Jurkat, Clone E6-1 (cell line): Measurements from ENCODE around the gene MRPL52.

ENCODE experiments used
- DNase-seq: peaks from one replicate; pipeline ENCODE4 v3.0.0-alpha.2; 2011; ENCODE audit warnings: low read depth, low spot score
- H3K4me3 ChIP-seq: 2 replicates; pipeline ENCODE4 v1.5.1; 2011; ENCODE audit warnings: mild to moderate bottlenecking, low read length, control low read depth, moderate library complexity

Gene MRPL52

DNA sequence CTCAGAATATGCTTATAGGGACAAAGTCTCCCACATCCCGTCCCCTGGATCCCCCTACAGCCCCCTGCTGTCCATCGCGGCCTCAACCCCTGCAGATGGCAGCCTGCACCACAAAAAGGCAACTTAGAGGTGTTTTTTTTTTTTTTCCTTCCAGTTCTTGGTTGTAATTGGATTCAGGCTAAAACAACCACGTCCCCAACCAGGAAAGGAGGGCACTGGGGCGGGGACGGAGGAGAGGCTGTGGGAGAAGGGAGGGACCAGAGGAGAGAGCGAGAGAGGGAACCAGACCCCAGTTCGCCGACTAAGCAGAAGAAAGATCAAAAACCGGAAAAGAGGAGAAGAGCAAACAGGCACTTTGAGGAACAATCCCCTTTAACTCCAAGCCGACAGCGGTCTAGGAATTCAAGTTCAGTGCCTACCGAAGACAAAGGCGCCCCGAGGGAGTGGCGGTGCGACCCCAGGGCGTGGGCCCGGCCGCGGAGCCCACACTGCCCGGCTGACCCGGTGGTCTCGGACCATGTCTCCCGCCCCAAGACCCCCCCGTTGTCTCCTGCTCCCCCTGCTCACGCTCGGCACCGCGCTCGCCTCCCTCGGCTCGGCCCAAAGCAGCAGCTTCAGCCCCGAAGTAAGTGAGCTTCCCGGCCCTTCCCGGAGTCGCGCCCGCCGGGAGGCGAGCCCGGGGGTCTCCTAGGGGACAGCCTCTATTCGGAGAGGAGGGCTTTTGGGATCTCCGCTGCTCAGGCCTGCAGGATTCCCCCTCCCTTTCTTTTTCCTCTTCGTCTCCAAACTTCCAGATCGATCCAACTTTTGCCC, 6.8 kb downstream of the MRPL52 start, which contains the start of gene MMP14:
TSS of gene MMP14 (plus strand) at position 285 of the 813 bp plus-strand sequence. CDS start at position 518, 233 bp downstream.
- DNase-seq, result no peak

DNA sequence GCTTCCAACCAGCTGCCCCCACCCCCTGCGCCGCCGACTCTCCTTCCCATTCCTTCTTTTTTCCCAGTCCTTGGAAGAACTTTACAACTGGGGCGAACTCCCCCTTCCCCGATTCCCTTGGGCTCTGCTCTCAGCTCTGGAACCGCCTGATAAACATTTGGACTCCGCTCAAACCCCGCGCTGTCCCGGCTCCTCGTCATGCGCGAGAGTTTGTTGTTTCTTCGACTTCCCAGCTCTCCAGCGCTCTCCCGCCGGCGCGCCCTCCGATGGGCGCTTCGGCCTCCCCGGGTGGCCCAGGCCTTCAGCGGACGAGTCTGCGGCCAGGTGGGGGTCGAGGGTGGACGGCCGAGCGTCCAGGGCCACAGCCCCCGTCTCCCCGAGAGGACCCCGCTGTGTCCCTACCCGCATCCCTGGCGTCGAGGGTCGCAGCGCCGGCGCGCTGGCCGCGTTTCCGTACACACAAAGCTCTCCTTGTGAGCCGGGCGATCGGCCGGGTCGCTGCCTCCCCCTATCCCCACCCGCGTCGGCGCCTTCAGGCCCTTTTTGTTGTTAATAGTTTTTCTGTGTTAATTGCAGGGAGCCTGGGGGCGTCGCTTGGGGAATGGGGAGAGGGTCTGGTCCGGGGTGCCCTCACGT, 7.5 kb downstream of the MRPL52 start:
- no peak for DNase-seq
- no peak overlapping the region for H3K4me3 ChIP-seq

More for the DNA sequence above, 6.8 kb downstream of the MRPL52 start, which contains the start of gene MMP14:
- H3K4me3 ChIP-seq, result no peak within 1 kb of the TSS

DNA sequence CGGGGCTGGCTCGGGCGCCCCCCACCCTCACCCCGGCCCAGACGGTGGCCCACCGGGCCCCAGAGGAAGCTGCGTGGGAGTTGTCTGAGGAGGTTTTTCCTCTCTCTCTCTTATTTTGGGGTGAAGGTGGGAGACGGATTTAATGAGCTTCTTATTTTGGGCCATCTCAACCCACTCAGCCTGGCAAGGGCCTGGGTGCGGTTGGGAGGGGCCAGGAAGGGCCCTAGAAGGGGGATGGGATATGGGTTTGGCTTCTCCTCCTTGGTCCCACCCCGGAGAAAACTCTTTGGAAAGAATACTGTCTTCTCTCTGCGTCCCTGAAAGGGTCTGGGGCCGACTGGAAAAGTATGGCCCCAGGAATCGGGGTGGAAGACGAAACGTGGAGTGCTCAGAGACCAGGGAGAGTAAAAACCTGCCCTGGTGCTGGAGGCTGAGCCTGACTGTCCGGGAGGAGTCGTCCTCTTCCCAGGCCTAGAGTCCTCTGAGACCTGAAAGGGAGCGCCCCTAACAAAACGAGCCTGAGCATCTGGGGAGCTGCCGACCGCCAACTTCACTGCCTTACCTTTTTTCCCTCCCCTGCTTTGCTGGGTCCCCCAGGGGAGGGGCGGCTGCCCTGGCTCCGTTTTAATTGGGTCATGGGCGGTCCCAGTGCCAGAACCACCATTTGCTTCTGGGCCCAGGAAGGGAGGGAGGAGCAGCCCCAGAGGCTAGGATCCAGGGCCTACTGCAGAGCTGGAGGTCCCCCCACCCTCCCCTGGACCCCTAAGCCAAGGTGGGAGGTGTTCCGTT, 8.3 kb downstream of the MRPL52 start:
- DNase-seq, result no peak
- no peak overlapping the region for H3K4me3 ChIP-seq

DNA sequence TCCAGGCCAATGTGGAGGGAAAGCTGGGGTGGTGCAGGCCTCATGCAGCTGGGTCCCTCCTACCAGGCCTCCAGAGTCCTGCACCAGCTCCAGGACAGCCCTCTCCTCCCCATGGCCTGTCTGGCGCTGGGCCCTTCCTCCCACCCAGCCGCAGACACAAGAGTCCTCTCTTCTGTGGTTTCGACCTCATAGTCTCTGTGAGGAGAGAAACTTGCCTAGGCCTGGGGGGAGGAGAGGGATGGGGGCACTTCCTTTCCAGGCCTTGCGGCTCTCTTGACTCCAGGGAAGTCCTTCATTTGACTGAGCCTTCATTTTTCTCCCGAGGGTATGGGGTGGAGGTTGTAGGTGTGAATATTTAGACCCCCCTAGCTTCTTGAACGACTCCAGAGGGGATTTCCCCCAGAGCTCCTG, 8.9 kb downstream of the MRPL52 start:
- H3K4me3 ChIP-seq, result no peak overlapping the region
- DNase-seq, result no peak

DNA sequence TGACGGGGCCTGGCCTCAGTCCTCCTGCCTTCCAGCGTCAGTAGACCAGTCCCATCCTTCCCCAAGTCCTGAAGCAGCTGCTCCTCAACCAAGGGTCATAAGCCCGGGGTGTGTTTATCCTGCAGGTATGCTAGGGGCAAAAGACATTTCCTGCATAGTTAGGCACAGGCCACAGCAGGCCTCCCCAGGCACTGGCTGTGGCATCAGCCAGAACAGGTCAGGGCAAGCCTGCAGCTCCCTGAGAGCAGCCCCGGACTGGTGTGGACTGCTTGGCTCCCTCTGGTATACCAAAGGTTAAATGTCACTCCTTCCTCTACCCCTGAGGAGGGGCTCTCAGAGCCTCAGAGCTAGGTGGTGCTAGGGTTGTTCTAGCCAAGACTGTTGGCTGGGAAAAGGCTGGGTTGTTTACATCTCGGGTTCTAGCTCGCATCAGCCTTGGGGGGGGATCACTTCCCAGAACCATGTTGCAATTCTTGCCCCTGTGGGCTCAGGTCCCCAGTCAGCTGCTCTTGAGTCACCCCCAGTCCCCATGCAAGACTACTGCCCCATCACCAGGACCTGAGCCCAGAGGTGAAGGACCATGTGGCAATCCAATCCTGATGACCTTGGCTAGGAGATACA, 9.6 kb downstream of the MRPL52 start:
- H3K4me3 ChIP-seq, result no peak overlapping the region
- no peak for DNase-seq

DNA sequence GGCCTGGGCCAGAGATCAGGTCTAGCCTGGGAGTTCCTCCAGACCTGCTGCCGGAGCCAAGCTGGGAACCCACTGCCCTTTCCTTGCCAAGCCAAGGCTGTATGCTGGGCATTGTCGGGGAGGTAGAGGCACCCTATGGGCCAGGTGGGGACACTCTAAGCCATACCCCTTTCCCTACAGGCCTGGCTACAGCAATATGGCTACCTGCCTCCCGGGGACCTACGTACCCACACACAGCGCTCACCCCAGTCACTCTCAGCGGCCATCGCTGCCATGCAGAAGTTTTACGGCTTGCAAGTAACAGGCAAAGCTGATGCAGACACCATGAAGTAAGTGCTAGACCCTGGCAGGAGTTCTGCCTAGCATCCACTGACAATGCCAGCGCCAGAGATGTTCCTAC, 11.6 kb downstream of the MRPL52 start:
- DNase-seq, result no peak
- H3K4me3 ChIP-seq, result no peak overlapping the region

DNA sequence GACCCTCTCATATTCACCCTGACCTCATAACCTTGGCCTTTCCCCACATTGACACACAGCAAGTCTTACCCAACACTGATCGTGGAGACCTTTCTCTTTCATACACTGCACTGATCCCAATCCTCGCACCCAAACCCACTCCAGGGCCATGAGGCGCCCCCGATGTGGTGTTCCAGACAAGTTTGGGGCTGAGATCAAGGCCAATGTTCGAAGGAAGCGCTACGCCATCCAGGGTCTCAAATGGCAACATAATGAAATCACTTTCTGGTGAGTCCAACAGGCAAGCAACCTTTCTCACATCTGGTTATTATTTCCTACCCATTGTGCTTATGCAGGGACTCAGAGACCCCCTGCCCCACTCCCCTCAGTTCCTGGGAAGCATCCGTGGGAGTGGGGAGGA, 12.1 kb downstream of the MRPL52 start:
- DNase-seq, result no peak

DNA sequence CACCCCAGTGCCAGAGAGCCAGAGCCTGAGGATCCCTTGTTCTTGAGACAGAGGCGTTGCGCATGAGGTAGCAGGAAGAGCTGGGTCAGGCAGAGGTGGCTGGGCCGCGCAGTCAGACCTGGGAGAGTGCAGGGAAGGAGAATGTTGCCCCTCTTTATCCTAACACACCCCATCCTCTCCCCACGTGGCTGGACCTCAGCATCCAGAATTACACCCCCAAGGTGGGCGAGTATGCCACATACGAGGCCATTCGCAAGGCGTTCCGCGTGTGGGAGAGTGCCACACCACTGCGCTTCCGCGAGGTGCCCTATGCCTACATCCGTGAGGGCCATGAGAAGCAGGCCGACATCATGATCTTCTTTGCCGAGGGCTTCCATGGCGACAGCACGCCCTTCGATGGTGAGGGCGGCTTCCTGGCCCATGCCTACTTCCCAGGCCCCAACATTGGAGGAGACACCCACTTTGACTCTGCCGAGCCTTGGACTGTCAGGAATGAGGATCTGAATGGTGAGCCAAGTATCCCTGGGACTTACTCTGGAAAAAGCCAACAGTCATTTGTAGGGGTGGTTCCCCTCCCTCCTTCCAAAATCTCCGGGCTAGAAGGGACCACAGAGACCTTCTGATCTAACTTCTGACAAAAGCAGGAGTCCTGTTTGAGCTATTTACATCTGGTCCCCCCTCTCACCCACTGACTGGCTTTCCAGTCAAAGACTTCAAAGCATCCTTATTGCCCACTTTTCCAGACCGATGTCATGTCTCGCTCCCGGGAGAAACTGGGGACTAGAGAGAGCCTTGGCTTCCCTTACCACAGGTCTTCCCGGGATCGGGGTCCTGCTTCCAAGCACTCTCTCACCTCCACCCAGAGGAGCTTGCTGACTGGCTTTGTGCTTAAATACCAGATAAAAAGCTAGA, 12.8 kb downstream of the MRPL52 start:
- H3K4me3 ChIP-seq, result no peak overlapping the region
- no peak for DNase-seq

More for the DNA sequence above, 12.1 kb downstream of the MRPL52 start:
- H3K4me3 ChIP-seq, result no peak overlapping the region

DNA sequence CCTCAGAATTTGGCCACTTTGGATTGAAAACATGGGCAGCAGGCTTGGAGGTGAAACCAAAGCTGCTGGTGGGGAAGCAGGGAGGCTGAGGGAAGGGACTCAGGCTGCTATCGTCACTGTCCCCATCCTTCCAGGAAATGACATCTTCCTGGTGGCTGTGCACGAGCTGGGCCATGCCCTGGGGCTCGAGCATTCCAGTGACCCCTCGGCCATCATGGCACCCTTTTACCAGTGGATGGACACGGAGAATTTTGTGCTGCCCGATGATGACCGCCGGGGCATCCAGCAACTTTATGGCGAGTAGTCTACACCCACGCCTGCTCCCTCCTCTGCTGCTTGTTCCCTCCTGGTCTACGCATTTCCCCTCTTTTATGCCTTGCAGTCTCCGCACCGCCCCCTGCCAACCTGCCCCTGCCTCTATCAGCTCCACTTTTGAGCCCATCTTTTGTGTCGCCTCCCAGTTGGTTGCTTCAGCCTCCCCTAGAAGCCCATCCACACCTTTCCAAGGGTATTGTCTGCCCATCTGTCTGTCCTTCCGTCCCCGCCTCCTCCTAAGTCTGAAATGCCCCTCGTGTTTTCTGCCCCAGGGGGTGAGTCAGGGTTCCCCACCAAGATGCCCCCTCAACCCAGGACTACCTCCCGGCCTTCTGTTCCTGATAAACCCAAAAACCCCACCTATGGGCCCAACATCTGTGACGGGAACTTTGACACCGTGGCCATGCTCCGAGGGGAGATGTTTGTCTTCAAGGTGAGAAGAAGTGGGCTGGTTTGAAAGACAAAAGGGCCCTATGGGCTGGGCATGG, 13.6 kb downstream of the MRPL52 start:
- no peak for DNase-seq
- no peak overlapping the region for H3K4me3 ChIP-seq

DNA sequence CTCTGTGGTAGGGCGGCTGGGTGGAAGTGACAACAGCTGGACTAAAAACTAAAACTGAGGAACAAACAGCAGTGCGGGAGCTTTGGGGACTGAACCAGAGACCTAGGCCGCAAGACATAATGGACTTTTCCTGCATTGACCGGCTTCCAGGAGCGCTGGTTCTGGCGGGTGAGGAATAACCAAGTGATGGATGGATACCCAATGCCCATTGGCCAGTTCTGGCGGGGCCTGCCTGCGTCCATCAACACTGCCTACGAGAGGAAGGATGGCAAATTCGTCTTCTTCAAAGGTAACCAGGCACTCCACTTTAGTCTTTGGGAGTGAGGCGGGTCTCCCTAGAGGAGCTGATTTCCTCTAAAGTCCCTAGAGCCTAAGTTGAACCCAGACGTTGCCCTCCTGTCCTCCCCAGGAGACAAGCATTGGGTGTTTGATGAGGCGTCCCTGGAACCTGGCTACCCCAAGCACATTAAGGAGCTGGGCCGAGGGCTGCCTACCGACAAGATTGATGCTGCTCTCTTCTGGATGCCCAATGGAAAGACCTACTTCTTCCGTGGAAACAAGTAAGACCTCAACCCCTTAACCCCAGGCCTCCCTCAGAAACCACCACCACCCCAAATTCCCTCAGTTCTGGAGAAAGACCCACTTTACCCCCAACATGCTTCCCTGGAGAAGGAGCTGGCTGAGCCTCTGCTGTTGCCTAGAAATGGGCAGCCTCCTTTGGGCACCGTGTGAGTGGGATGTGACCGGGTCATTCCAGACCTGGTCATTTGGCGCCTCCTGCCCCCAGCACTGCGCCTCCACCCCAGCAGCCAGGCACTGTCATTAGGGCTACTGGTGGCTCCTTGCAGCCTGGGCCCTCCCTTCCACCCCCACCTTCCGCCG, 14.8 kb downstream of the MRPL52 start:
- DNase-seq, result no peak
- no peak overlapping the region for H3K4me3 ChIP-seq

DNA sequence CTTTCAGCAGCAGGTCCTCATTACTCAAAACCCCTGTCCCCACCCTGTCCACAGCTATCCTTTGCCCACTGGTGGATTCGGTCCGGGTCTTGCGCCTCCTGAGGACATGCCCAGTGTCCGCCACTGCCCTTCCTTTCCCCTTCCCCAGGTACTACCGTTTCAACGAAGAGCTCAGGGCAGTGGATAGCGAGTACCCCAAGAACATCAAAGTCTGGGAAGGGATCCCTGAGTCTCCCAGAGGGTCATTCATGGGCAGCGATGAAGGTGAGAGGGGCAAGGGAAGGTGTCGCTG, 15.4 kb downstream of the MRPL52 start:
- DNase-seq, result no peak
- no peak overlapping the region for H3K4me3 ChIP-seq

DNA sequence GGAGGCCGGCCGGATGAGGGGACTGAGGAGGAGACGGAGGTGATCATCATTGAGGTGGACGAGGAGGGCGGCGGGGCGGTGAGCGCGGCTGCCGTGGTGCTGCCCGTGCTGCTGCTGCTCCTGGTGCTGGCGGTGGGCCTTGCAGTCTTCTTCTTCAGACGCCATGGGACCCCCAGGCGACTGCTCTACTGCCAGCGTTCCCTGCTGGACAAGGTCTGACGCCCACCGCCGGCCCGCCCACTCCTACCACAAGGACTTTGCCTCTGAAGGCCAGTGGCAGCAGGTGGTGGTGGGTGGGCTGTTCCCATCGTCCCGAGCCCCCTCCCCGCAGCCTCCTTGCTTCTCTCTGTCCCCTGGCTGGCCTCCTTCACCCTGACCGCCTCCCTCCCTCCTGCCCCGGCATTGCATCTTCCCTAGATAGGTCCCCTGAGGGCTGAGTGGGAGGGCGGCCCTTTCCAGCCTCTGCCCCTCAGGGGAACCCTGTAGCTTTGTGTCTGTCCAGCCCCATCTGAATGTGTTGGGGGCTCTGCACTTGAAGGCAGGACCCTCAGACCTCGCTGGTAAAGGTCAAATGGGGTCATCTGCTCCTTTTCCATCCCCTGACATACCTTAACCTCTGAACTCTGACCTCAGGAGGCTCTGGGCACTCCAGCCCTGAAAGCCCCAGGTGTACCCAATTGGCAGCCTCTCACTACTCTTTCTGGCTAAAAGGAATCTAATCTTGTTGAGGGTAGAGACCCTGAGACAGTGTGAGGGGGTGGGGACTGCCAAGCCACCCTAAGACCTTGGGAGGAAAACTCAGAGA, 16.3 kb downstream of the MRPL52 start:
- no peak for DNase-seq
- no peak overlapping the region for H3K4me3 ChIP-seq

DNA sequence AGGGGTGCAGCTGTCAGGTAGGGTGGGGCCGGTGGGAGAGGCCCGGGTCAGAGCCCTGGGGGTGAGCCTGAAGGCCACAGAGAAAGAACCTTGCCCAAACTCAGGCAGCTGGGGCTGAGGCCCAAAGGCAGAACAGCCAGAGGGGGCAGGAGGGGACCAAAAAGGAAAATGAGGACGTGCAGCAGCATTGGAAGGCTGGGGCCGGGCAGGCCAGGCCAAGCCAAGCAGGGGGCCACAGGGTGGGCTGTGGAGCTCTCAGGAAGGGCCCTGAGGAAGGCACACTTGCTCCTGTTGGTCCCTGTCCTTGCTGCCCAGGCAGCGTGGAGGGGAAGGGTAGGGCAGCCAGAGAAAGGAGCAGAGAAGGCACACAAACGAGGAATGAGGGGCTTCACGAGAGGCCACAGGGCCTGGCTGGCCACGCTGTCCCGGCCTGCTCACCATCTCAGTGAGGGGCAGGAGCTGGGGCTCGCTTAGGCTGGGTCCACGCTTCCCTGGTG, 17.2 kb downstream of the MRPL52 start:
- no peak overlapping the region for H3K4me3 ChIP-seq
- DNase-seq, result no peak

DNA sequence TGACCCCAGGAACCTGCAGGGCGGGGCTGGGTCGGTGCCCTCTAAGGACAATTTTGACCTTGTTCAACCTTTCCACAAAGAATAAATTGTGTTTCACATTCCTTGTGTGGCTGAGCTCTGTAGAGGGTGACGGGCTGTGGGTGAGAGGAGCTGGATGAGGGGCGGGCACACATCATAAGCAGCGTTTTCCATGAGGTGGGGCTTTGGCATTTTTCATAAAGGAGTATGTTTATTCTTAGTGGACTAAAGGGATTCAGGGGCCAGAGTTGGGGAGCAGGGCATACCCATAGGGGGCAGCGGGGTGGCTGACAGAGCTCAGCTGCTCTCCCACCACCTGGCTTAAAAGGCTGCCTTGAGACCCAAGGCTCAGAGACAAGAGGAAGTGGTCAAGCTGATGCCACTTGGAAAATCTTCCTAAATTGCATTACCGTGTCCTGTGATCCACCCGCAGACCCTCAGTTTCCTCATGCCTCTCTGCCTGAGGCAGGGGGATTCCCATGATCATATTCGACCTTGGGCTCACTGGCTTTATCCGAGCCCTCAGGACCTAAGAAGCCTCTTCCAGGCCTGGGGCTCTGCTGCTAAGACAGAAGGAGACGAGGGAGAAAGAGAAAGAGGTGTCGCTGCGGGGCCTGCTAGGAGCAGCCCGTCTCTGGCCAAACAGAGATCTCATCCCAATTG, 18.1 kb downstream of the MRPL52 start:
- DNase-seq, result no peak
- H3K4me3 ChIP-seq, result no peak overlapping the region

DNA sequence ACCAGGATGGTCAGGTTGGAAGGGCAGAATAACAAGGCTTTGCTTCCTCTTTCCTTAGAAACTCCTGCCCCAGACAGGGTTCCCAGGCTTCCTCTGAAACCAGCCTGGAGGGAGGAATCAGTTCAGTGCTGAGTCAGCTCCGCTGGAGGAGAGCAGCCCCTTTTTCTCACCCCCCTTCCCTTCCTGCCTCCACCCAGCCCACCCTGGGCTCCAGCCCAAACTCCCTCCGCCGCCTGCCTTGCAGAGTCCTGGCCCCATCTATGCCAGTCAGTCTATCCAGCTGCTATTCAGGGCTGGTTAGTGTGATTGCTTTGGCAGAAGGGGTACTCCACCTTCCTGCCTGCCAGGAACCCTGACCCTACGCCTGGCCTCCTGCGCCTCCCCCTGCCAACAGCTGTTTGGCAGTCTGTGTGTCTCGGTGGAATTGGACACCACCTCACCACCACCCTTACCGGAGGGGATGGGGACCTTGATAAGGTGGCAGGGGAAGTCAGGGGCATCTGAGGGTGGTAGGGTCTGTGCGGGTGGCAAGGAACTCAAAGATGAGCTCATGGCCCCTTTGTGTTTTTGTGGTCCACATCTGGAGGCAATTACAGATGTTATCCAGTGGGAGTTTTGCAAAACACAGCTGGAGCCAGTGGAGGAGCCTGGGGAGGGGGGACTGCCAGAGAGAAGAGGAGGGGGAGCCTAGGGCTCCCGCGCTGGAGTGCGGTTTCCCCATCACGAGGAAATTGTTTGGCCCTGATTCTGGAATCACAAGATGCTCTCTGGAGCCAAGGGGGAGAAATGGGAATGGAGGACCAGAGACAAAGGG, 18.9 kb downstream of the MRPL52 start:
- DNase-seq, result no peak
- no peak overlapping the region for H3K4me3 ChIP-seq
